Measurements from ENCODE around the gene CASP8. TPM values are rescaled to one million over a fixed set of nuclear protein-coding genes. Genes with fewer than 3 reads are reported as not detected.

CASP8 gene
- total and polyA plus RNA-seq, 12 donors = 8.2 to 55.8 (median 19.4) TPM

DNA sequence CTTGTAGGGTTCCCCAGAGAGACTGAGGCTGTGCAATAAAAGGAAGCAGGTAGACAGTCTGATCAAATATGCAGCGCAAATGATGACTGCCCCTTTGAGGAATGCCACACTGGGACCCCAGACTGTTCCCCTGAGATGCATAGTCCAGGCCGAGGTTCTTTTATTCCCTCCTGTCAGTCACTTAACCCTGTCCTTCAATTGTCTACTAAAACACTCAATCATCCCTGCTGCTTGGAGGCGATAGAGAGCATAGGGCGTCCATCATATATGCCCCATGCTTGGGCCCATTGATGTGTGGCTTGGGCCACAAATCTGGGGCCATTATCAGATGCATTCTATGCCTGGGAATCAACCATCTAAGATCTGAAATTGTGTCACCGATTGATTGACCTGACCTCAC lies 15.5 kb upstream of the CASP8 start:
- no peaks in the 10 kb centered on the region for H3K27me3 ChIP-seq
- H3K27ac ChIP-seq = no peak overlapping the region
- no peaks in the 10 kb centered on the region for H3K36me3 ChIP-seq (replicated peaks in 1 of 2)
- no peaks in the 10 kb centered on the region for H3K4me1 ChIP-seq (replicated peaks in 1 of 2)
- intact Hi-C loops (cut with DNase I) = no loop called here
- H3K4me3 ChIP-seq = no peak overlapping the region
- H3K9me3 ChIP-seq (replicated peaks in 1 of 3) = no peaks in the 10 kb centered on the region
- no peak for DNase-seq
- TF ChIP-seq, protein P1, sequence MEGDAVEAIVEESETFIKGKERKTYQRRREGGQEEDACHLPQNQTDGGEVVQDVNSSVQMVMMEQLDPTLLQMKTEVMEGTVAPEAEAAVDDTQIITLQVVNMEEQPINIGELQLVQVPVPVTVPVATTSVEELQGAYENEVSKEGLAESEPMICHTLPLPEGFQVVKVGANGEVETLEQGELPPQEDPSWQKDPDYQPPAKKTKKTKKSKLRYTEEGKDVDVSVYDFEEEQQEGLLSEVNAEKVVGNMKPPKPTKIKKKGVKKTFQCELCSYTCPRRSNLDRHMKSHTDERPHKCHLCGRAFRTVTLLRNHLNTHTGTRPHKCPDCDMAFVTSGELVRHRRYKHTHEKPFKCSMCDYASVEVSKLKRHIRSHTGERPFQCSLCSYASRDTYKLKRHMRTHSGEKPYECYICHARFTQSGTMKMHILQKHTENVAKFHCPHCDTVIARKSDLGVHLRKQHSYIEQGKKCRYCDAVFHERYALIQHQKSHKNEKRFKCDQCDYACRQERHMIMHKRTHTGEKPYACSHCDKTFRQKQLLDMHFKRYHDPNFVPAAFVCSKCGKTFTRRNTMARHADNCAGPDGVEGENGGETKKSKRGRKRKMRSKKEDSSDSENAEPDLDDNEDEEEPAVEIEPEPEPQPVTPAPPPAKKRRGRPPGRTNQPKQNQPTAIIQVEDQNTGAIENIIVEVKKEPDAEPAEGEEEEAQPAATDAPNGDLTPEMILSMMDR (IDR thresholded peaks at IDR 0.05) = no peak
- no peak for TF ChIP-seq POLR2A (IDR thresholded peaks at IDR 0.05)
- WGBS, 4 donors = 83 to 98% (median 93%) methylated on average over 5 of the region's 5 CpGs

DNA sequence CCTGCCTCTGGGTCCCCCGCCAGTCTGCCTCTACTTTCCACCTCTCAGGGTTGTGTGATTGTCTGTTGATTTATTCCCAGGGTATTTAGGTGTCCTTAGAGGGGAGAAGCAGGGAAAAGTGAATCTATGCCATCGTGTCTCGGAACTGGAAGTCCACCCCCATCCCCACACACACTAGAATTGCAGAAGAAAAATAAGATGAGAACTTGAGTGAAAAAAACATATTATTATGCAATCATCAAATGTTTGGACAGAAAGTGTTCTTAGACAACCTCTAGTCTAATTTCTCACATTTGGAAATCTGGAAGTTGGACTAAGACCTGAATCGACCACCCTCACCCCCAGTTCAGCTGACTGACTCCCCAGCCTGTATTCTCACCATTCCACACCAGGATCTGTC lies 14.1 kb upstream of the CASP8 start:
- intact Hi-C loops (cut with DNase I) = no loop called here
- Histone ChIP-seq H3K4me1 (replicated peaks in 1 of 2) (no peaks in the 10 kb centered on the region), H3K36me3 (replicated peaks in 1 of 2) (no peaks in the 10 kb centered on the region), H3K9me3 (replicated peaks in 1 of 3) (no peaks in the 10 kb centered on the region), H3K4me3 (no peak overlapping the region), H3K27me3 (no peaks in the 10 kb centered on the region), H3K27ac (no peak overlapping the region)
- no peak for DNase-seq
- TF ChIP-seq, protein P1 (IDR thresholded peaks at IDR 0.05) = no peak
- TF ChIP-seq POLR2A (IDR thresholded peaks at IDR 0.05) = no peak
- 57 to 73% (median 59%) methylated on average over 4 of the region's 4 CpGs for WGBS, 4 donors

DNA sequence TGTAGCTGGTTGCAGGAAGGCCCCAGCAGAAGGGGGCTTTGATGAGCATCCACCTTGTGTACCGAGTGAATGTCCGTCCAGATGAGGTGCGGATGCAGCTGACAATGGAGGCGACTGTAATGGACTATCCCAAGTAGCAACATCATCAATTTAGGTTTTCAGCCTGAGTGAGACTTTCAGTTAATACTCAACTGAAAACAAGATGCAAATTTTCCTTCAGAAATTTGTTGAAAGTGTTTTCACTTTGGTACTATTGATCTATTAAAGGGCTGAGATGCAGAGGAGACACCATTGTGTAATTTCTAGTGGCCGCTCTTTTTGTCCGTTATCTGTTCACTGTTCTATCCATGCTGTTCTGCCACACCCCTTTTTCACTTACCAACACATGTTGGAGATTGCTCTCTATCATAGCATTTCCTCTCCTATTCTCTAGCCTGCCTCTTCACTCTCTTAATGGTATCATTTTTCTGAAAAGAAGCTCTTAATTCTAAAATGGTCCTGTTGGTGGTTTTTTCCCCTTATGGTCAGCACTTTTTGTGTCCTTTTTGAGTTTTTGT lies 12.0 kb upstream of the CASP8 start:
- Histone ChIP-seq H3K4me3 (no peak overlapping the region), H3K36me3 (replicated peaks in 1 of 2) (no peaks in the 10 kb centered on the region), H3K4me1 (replicated peaks in 1 of 2) (no peaks in the 10 kb centered on the region), H3K27me3 (no peaks in the 10 kb centered on the region), H3K9me3 (replicated peaks in 1 of 3) (no peaks in the 10 kb centered on the region), H3K27ac (no peak overlapping the region)
- no peak for TF ChIP-seq POLR2A (IDR thresholded peaks at IDR 0.05)
- TF ChIP-seq, protein P1 (IDR thresholded peaks at IDR 0.05) = no peak
- WGBS, 4 donors = 85 to 94% (median 89%) methylated on average over 5 to 6 of the region's 6 CpGs
- no peak for DNase-seq
- intact Hi-C loops (cut with DNase I) = no loop called here

- DNase-seq = no peak
- Histone ChIP-seq H3K4me1 (replicated peaks in 1 of 2) (peaks cover 5 to 6% of the 10 kb centered on the region in 2 donors), H3K27me3 (no peaks in the 10 kb centered on the region), H3K4me3 (no peak overlapping the region), H3K36me3 (replicated peaks in 1 of 2) (no peaks in the 10 kb centered on the region), H3K27ac (no peak overlapping the region), H3K9me3 (replicated peaks in 1 of 3) (no peaks in the 10 kb centered on the region)
- TF ChIP-seq, protein P1 (IDR thresholded peaks at IDR 0.05) = no peak
- no peak for TF ChIP-seq POLR2A (IDR thresholded peaks at IDR 0.05)
- intact Hi-C loops (cut with DNase I) = no loop called here
- WGBS, 4 donors = 76 to 89% (median 87%) methylated on average over 2 of the region's 2 CpGs
Observed at GRCh38 chr2:201249889-201250288, 10.4 kb upstream of the CASP8 start.

Data from adrenal gland (tissue), 12 donors.